Pancreas (tissue), 10 donors: Measurements from ENCODE around the gene POLR3GL. TPM values are rescaled to one million over a fixed set of nuclear protein-coding genes. Genes with fewer than 3 reads are reported as not detected.

Experiments
- ATAC-seq, 4 donors: fragments of 200-7000 bp; cut with Tn5 transposase; one replicate each; pipeline versions ENCODE4 v1.8.0 to v1.9.1; 2020; ENCODE audit warnings: mild to moderate bottlenecking in 4 of 4, moderate library complexity in 4 of 4
- DNase-seq, 6 donors: peaks; one replicate each; pipeline ENCODE4 v3.0.0-alpha.2; 2020
- FAIRE-seq: peaks from 2 replicates; lab custom pipeline; 2012; peaks lifted over from hg19 to GRCh38; lab: Jason Lieb, UNC
- H3K27ac ChIP-seq, 4 donors: fragments of 200-600 bp; sonication (generic); 1 replicate in 3 of 4; 2 replicates in 1 of 4; pipeline versions ENCODE4 v1.5.0 to v1.8.0; 2020
- H3K27me3 ChIP-seq, 4 donors: fragments of 200-600 bp; one replicate each; pipeline ENCODE4 v1.8.0; 2021
- H3K36me3 ChIP-seq, 3 donors: fragments of 200-600 bp; sonication (generic) in 1 of 3; one replicate each; pipeline versions ENCODE4 v1.5.0 to v1.8.0; 2020 to 2021
- H3K4me1 ChIP-seq, 3 donors: fragments of 200-600 bp; one replicate each; pipeline ENCODE4 v1.8.0; 2021
- H3K4me3 ChIP-seq, 4 donors: fragments of 200-600 bp; sonication (generic) in 2 of 4; one replicate each; pipeline versions ENCODE4 v1.5.0 to v1.8.0; 2020 to 2021
- H3K9me3 ChIP-seq, 4 donors: fragments of 200-600 bp; one replicate each; pipeline ENCODE4 v1.8.0; 2021
- WGBS, 2 donors: extraction: QIAGEN DNeasy Blood & Tissue Kit; methylation state at CpG; one replicate each; pipeline ENCODE4 v1.1.7; 2013; 5-methylcytosine and 5-hydroxymethylcytosine counted together
- intact Hi-C, 3 donors: fragments of 100-400 bp; cut with DNase I; formaldehyde crosslinking; loops; one replicate each; pipeline versions ENCODE4 v1.11.1 to v1.14.2; 2022
- polyA plus RNA-seq, 2 donors: library from polyadenylated mRNA; stranded (reverse); fragments of 200-250 nt; gene quantifications; one replicate each; pipeline ENCODE4 v1.2.3, GENCODE V29; 2013
- total RNA-seq, 6 donors: library from RNA; stranded (reverse); fragmentation: NEBNext Ultra II Directional in 4 of 6; extraction: Animal tissue kit (Norgen Biotek cat#: 25700) in 4 of 6; gene quantifications; one replicate each; pipeline versions ENCODE4 v1.2.1 to v1.2.4, GENCODE V29; 2021 to 2023
- TF ChIP-seq, protein P1 (sequence below), 4 donors: fragments of 200-600 bp; sonication (generic) in 3 of 4; IDR thresholded peaks; one replicate each; pipeline versions ENCODE4 v1.5.0 to v1.8.0; 2021; ENCODE audit warnings: antibody characterized with exemption in 4 of 4
- donor health status: healthy with polysubstance abuse.
- donor health status: DM: no; HTN: no; CAD: no; lungs with moderate emphysema.
- donor health status: DM: no; HTN: no; CAD: no.
- donor health status: control.
- donor health status: control.
- donor health status: Bipolar disorder and iron deficiency.
- donor health status: DM: yes; HTN: yes; CAD: no.
- donor health status: DM: no; HTN: no; CAD: no.
- donor health status: DM: no; HTN: no; CAD: no.
- donor health status: DM: yes; HTN: yes; CAD: no.

POLR3GL gene
- total and polyA plus RNA-seq, 8 donors = 3.9 to 27.6 (median 6.3) TPM

DNA sequence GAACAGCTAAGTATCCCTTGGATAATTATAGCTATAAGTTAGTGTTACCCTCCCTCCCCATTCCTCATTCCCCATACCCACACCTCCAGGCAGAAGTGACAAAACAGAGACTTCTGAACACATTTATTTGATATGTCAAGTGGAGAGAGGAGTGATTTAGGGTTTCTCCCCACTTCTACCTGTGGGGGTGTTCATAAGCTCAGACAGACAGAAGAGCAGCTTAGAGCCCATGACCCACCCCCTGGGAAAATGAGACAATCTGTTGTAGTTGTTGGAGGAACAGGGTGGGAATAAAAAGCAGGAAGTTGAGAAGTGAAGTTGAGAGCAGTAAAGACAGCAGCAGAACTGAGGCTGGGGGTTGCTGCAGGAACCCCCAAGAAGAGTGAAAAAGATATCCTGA, 5.2 kb upstream of the POLR3GL start:
- Histone ChIP-seq H3K4me1 (peaks cover 7 to 38% (median 33%) of the 10 kb centered on the region in 3 donors), H3K9me3 (no peaks in the 10 kb centered on the region), H3K27me3 (no peaks in the 10 kb centered on the region), H3K27ac (no peak overlapping the region), H3K36me3 (no peaks in the 10 kb centered on the region), H3K4me3 (no peak overlapping the region)
- intact Hi-C loops = no loop called here
- ATAC-seq (no peak), FAIRE-seq (no peak), DNase-seq (no peak)
- TF ChIP-seq, protein P1, sequence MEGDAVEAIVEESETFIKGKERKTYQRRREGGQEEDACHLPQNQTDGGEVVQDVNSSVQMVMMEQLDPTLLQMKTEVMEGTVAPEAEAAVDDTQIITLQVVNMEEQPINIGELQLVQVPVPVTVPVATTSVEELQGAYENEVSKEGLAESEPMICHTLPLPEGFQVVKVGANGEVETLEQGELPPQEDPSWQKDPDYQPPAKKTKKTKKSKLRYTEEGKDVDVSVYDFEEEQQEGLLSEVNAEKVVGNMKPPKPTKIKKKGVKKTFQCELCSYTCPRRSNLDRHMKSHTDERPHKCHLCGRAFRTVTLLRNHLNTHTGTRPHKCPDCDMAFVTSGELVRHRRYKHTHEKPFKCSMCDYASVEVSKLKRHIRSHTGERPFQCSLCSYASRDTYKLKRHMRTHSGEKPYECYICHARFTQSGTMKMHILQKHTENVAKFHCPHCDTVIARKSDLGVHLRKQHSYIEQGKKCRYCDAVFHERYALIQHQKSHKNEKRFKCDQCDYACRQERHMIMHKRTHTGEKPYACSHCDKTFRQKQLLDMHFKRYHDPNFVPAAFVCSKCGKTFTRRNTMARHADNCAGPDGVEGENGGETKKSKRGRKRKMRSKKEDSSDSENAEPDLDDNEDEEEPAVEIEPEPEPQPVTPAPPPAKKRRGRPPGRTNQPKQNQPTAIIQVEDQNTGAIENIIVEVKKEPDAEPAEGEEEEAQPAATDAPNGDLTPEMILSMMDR (IDR thresholded peaks at IDR 0.05) = no peak

DNA sequence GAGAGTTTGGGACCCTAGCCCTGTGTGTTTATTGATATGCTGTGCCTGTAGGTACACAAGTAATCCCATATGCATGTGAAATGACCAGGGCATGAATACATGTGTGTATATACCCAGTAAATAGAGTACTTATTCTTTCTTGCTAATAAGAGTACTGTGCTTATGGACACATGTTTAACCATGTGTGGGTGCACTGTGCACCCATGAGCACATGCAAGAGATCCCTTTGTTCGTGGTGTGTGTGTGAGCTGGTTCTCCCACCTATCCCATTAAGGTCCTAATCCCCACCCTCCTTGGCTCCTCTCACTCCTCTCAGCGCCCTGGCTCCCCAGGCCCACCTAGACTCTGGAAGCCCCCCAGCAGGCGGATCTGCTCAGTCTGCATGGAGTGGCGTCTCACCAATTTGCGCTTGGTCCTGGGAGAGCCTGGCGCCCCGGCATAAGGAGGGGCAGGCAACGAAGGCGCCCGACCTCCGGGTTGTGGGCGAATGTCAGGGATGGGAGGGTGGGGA, 4.5 kb upstream of the POLR3GL start:
- H3K4me3 ChIP-seq = peak overlapping the region; percentile 11 to 66 (median 37)
- H3K27me3 ChIP-seq = no peaks in the 10 kb centered on the region
- intact Hi-C loops = no loop called here
- TF ChIP-seq, protein P1 (IDR thresholded peaks at IDR 0.05) = no peak
- no peak for ATAC-seq
- WGBS, 2 donors = 9 to 14% methylated on average over 12 of the region's 12 CpGs
- H3K4me1 ChIP-seq = peaks cover 7 to 33% (median 28%) of the 10 kb centered on the region in 3 donors
- H3K9me3 ChIP-seq = no peaks in the 10 kb centered on the region
- peak overlapping the region in 1 of 4 donors; percentile 17 for H3K27ac ChIP-seq
- FAIRE-seq = no peak
- no peaks in the 10 kb centered on the region for H3K36me3 ChIP-seq
- DNase-seq = no peak

DNA sequence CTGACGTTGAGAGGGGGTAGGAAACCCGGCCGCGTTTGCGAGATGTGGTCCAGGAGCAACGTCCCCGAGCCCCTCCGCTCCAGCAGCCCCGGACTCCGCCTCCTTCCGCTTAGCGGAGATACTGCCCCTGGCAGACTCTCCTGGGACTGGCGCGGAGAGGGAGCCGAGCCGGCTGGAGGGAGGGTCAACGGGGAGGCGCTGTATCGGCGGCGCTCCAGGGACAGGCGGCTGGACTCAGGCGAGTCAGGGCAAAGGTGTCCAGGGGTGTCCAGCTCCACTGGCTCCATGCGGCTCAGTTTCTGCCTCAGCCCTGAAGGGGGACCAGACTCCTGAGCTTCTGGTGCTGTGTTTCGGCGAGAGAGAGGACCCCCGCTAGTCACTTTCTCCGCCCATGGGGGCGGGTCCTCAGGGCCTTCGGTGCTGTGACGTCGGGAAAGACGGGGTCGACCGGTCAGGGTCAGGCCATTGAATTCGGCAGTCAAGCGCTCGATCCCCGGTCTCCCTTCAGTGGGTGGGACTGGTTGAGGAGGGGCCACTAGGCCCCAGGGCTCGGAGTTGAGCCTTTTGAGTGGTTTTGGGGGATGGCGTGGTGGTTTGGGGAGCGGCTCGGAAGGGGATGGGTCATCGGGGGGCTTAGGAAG, 3.9 kb upstream of the POLR3GL start:
- 1% methylated on average over 37 to 44 of the region's 44 CpGs for WGBS, 2 donors
- peak overlapping the region; percentile 11 to 66 (median 37) for H3K4me3 ChIP-seq
- FAIRE-seq = no peak
- H3K27me3 ChIP-seq = no peaks in the 10 kb centered on the region
- H3K27ac ChIP-seq = peak overlapping the region in 1 of 4 donors; percentile 17
- ATAC-seq = peak; percentile 32 to 50 (median 46)
- no peaks in the 10 kb centered on the region for H3K9me3 ChIP-seq
- intact Hi-C loops = no loop called here
- DNase-seq = peak; percentile 69 to 91 (median 78)
- H3K36me3 ChIP-seq = no peaks in the 10 kb centered on the region
- peaks cover 7 to 32% (median 27%) of the 10 kb centered on the region in 3 donors for H3K4me1 ChIP-seq
- TF ChIP-seq, protein P1 (IDR thresholded peaks at IDR 0.05) = no peak

DNA sequence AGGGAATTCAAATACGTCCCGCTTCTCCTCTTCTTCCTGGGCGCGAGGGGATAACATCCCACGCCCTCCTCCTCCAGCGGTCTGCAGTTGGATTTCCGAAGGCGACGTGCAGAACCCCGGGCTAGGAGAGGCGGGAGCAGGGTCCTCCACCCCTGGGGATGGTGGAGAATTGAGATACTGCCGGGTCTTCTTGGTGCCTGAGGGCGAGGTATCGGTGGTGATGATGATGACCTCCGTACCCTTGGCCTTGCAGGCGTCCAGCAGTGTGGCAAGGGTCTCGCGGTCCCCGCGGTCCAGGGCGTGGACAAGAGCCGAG, 3.4 kb upstream of the POLR3GL start:
- H3K27ac ChIP-seq = peak overlapping the region in 1 of 4 donors; percentile 17
- peaks cover 7 to 33% (median 24%) of the 10 kb centered on the region in 3 donors for H3K4me1 ChIP-seq
- no peaks in the 10 kb centered on the region for H3K36me3 ChIP-seq
- ATAC-seq = no peak
- no peaks in the 10 kb centered on the region for H3K27me3 ChIP-seq
- TF ChIP-seq, protein P1 (IDR thresholded peaks at IDR 0.05) = no peak
- no peak for FAIRE-seq
- H3K9me3 ChIP-seq = no peaks in the 10 kb centered on the region
- H3K4me3 ChIP-seq = peak overlapping the region; percentile 11 to 66 (median 37)
- 2 to 4% methylated on average over 12 to 22 of the region's 22 CpGs for WGBS, 2 donors
- peak in 1 of 6 donors; percentile 37 for DNase-seq
- intact Hi-C loops = no loop called here
